ENCODE results near the gene MGAT4C.
"Not testable (repeated sequence)": the region's sequence is repeated elsewhere in the genome, so short reads cannot be mapped to it uniquely, and the experiment has no call there.

The MGAT4C gene

DNA sequence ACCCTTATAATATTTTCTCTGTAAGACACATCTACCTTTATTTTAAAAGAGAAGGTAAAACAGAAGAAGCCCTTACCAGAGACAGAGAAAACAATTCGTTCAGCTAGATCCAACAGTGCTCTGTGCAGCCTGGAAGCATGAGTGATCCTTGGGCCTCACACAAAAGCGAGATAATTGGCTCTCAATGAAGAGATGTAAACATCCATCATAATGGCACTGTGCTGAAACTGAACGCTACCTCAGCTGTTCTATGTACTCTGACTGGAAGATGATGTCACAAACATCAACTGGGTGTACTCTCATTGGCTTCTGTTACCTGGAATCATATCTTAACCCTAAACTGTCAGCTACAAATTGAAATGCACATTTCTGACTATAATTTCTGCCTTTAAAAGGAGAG is at the start of gene MGAT4C:
MGAT4C (minus strand) TSS at position 229 of the 400 bp plus-strand sequence.
- DNase-seq, result no peak

DNA sequence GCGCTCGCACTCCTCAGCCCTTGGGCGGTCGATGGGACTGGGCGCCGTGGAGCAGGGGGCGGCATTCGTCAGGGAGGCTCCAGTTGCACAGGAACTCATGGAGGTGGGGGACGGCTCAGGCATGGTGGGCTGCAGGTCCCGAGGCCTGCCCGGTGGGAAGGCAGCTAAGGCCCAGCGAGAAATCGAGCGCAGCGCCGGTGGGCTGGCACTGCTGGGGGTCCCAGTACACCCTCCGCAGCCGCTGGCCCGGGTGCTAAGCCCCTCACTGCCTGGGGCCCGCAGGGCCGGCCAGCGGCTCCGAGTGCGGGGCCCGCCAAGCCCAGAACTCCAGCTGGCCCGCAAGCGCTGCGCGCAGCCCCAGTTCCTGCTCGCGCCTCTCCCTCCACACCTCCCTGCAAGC is 40.2 kb upstream of the MGAT4C start:
- not testable (repeated sequence) for DNase-seq

GRCh38 chr12:86293682-86294240 is 37.6 kb upstream of the MGAT4C start:
- no peak for DNase-seq

DNA sequence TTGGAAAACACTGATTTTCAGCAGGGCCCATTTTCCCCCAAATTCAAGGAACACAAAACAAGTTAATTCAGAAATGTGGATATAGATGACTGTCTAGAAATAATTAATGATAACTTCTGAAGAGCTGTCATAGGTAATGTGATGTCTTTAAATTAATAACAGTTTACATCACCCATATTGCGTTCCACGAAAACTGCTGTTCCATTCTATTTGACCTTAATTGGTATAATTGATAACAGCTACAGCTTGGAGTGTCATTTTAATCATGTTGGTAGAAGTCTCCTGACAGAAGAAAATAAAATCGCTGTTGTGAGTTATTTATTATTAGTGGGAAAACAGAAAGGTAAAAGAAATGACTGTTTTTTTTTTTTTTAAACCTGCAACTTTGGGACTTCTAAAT is 36.3 kb upstream of the MGAT4C start:
- DNase-seq, result no peak

GRCh38 chr12:86290615-86291014 is 34.4 kb upstream of the MGAT4C start:
- DNase-seq, result no peak

DNA sequence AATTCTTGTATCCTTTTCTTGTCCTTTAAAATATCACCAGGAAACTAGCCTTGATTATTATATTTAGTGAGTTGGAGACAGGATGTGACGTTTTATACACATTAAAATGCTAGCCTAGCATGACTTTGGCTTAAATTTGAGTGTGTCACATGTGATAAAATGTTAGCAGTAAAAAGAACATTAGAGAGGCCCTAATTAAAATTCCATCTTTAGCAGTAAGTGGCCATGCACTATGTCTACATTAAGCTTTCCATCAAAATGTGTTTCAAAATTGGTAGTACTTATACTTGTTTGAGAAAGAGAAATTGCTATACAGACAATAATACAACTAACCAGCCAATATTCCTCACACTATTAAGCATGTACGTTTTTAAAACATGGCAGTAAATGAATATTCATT is 29.9 kb upstream of the MGAT4C start:
- DNase-seq, result no peak

GRCh38 chr12:86283620-86284019 is 27.4 kb upstream of the MGAT4C start:
- no peak for DNase-seq

DNA sequence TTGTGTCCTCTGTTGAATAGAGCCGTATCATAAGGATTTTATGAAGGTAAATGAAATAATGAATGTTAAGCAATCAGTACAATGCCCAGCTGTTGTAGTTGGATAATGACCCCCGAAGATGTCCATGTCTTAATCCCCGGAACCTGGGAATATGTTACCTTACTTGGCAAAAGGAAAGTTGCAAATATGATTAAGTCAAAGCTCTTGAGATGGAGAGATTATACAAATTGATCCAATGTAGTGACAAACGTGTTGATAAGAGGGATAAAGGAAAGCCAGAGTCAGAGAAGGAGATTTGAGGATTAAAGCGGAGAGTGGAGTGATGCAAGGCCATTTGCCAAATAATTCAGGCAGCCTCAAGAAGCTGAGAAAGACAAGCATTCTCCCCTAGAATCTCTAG is 19.2 kb upstream of the MGAT4C start:
- DNase-seq, result no peak

GRCh38 chr12:86265329-86265695 is 9.1 kb upstream of the MGAT4C start:
- DNase-seq, result no peak

- no peak for DNase-seq
These were observed 8.5 kb upstream of the MGAT4C start for GRCh38 chr12:86264451-86265328.

- no peak for DNase-seq
These were observed 5.4 kb upstream of the MGAT4C start for GRCh38 chr12:86261578-86261977.

DNA sequence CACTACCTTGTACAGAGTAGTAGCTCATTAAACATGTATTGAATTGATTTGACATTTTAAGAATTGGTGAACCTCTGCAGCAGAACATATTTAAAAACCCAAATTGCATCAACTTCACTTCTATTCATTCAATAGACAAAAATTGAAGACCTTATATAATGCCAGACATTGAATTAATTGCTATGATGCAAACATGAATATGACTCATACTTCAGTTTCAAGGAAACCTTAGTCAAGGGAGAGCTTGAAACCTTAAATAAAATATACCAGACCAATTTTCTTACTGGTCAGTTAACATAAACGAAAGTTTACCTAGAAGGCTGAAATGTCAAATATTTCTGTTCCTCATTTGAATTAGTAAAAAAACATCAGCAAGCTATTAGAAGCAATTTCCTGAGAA is 5.0 kb upstream of the MGAT4C start:
- no peak for DNase-seq

- no peak for DNase-seq
These were observed 4.0 kb upstream of the MGAT4C start for GRCh38 chr12:86260183-86260582.

- DNase-seq, result no peak
These were observed 943 bp upstream of the MGAT4C start for GRCh38 chr12:86257134-86257533.

GRCh38 chr12:86254399-86255107 is 1.6 kb downstream of the MGAT4C start:
- no peak for DNase-seq

DNA sequence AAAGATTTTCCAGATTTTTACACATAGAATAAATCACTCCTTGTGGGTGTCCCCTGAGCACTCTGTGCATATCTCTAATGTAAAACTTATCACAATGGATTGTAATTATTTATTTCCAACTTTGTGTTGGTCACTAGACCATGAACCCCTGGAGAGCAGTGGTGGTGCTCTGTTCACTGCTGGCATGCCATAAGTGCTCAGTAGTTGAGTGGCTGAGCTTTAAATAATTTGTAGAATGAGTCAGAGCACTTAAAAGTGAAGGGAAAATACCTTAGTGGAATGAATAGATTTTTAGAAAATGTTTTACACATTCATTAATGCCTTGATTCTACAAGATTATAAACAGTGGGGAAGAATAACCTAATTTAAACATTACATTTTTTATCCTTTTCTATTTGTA is 6.3 kb downstream of the MGAT4C start:
- DNase-seq, result no peak

DNA sequence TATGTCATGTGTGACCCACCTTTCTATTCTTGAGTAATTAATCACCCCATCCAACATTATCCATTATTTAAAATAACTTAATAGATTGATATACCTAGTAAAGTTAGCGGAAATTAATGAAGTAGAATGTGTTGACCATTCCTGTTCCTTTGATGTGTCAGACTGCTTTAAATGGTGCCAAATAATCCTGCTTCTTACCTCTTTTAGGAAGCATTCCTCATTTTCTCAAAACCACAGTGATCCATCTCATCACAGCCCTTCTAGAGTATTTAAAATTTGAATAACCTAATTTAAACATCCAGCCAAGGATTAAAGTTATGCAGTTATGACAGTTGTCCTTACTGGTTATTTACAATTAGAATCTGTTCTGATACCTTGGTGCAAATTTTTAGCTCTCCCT is 6.9 kb downstream of the MGAT4C start:
- no peak for DNase-seq

- DNase-seq, result no peak
These were observed 8.3 kb downstream of the MGAT4C start for GRCh38 chr12:86247871-86248270.

DNA sequence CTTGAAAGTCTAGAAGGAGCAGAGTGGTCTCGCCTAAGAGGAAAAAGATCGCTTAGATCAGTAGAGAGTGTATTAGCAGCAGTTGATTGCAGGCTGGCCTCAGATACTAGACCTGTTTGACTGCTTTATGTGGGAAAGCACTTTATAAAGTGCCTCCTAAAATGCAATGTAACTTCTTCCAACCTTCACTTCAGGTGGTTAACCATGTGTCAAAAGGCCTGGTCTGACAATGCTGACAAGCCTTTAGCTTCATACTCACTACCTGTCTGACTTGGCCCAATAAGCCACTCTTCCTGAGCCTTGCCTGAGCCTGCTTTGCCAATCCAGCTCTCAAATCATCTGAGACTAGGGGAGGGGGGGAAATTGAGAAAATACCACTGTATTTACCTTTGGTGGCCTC is 14.6 kb downstream of the MGAT4C start:
- DNase-seq, result no peak

DNA sequence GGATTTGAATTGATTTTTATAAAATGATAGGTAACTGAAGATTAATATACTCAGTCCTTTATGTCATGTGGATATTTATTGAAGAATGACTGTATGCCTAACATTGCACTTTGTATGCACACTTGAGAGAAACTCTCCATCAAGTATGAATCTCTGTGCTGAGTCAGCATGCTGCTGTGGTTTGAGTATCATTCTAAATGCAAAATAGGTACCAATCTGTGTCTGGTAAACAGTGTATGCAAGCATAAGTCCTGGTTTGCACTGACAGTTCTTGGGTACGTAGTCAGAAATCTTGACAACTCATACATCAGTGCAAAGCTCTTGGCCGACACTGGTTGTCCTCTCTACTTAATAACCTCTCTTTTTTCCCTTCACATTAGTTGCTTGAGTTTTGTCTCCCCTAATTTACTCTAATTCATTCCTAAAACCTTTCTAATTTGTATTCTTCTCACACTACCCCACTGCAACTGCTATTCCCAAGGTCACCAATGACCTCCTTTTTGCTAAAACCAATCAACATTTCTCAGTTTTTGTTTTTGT is 21.8 kb downstream of the MGAT4C start:
- no peak for DNase-seq

- no peak for DNase-seq
These were observed 23.1 kb downstream of the MGAT4C start for GRCh38 chr12:86233126-86233525.

DNA sequence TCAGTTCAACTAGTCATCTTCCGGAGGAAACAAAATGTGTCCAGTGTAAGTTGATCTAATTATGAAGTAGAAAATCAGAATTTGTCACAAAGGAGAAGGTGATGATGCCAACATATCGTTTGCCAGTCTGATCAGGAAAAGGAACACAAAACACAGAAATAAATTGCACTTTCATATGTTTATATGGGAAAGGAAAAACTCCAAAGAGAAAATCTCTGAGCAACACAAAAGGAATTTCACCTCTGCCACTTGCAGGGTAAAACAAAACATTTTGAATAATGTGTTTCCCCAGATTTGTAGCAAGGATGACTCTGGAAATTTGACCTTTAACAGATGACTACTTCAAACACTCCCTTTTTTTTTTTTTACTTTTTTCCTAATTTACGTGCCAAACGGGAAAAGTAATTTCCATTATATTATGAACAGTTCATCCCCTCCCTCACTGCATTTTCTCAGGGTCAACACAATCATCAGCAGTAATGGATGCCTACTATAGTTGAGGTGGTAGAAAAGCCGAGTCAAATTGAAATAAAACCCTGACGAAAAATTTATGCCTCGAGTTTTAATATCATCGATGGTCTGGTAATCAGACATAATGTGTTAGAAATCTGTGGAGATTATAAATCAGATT is 25.6 kb downstream of the MGAT4C start:
- DNase-seq, result no peak

GRCh38 chr12:86229772-86230171 is 26.4 kb downstream of the MGAT4C start:
- no peak for DNase-seq
